WI38 (cell line): ENCODE measurements around the gene SEPTIN5.

Experiments used
- H3K4me3 ChIP-seq: 2 replicates; pipeline ENCODE4 v1.5.1; 2011; ENCODE audit warnings: low read depth, mild to moderate bottlenecking, control low read depth, low read length
- TF ChIP-seq, protein P1 (sequence below): IDR thresholded peaks from 2 replicates; pipeline ENCODE4 v1.5.1; 2012; ENCODE audit warnings: low read depth, mild to moderate bottlenecking, control low read depth, low read length

SEPTIN5 gene

DNA sequence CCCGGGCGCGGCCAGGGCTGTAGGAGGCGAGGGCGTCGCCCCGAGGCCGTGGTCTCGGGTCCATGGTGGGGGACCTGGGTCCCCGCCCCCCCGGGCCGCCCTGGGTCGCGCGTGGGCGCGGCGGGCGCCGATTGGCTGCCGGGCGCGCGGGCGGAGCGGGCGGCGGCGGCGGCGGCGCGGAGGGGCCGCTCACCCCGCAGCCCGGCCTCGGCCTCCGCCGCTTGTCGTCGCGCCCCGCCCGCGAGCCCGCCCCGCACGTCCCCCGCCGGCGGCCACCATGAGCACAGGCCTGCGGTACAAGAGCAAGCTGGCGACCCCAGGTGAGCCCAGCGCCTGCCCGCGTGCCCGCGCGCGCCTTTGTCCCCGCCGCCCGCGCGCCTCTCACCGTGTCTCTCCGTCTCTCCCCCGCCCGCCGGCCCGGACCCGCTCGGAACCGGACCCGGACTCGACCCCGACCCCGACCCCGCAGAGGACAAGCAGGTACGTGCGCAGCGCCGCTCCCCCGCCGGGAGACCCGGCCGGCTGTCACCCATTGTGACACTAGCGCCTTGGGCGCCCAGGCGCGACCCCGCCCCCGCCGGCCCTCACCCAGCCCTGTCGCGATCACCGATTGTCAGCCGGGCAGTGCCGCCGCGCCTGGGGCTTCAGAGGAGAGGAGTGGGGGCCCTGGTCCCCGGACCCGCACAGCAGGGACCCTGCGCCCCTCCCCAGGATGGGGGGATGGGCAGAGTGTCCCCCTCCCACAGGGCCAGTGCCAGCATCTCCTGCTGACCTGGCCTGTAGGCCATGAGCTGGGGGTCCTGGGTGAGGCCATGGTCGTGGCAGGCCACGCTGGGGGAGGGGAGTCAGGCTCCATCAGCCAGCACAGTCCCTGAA is at the start of gene SEPTIN5:
Gene SEPTIN5 (plus strand): TSS at position 192 of the 876 bp plus-strand sequence. CDS start 86 bp downstream, at position 278.
- TF ChIP-seq, protein P1, sequence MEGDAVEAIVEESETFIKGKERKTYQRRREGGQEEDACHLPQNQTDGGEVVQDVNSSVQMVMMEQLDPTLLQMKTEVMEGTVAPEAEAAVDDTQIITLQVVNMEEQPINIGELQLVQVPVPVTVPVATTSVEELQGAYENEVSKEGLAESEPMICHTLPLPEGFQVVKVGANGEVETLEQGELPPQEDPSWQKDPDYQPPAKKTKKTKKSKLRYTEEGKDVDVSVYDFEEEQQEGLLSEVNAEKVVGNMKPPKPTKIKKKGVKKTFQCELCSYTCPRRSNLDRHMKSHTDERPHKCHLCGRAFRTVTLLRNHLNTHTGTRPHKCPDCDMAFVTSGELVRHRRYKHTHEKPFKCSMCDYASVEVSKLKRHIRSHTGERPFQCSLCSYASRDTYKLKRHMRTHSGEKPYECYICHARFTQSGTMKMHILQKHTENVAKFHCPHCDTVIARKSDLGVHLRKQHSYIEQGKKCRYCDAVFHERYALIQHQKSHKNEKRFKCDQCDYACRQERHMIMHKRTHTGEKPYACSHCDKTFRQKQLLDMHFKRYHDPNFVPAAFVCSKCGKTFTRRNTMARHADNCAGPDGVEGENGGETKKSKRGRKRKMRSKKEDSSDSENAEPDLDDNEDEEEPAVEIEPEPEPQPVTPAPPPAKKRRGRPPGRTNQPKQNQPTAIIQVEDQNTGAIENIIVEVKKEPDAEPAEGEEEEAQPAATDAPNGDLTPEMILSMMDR: no peak
- peak within 1 kb of the TSS; percentile 59 for H3K4me3 ChIP-seq

DNA sequence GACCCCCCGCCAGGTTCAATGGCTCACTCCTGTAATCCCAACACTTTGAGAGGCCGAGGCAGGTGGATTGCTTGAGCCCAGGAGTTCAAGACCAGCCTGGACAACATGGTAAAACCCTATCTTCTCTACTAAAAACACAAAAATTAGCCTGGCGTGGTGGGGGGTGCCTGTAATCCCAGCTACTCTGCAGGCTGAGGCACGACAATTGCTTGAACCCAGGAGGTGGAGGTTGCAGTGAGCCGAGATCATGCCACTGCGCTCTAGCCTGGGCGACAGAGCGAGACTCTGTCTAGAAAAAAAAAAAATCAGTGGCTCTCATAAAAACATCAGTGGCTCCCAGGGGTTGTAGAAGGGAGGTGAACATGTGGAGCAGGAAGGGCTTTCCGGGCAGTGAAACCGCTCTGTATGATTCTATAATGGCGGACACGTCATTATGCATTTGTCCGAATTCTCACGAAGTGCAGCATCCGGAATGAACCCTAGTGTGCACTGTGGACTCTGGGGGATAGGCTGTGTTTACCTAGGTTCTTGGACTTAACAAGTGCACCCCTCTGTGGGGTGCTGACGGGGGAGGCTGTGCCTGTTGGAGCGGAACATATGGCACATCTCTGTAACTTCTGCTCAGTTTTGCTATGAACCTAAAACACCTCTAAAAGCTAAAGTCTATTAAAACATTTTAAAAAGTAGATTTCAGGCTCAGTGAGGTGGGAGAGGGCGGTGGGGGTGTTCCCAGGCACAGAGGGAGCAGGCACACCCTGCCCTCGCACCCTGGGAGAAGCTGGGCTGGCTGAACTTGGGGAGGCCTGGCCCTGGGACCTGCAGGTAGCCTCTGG is 49.1 kb upstream of the SEPTIN5 start:
- H3K4me3 ChIP-seq: no peak overlapping the region
- TF ChIP-seq, protein P1: no peak

DNA sequence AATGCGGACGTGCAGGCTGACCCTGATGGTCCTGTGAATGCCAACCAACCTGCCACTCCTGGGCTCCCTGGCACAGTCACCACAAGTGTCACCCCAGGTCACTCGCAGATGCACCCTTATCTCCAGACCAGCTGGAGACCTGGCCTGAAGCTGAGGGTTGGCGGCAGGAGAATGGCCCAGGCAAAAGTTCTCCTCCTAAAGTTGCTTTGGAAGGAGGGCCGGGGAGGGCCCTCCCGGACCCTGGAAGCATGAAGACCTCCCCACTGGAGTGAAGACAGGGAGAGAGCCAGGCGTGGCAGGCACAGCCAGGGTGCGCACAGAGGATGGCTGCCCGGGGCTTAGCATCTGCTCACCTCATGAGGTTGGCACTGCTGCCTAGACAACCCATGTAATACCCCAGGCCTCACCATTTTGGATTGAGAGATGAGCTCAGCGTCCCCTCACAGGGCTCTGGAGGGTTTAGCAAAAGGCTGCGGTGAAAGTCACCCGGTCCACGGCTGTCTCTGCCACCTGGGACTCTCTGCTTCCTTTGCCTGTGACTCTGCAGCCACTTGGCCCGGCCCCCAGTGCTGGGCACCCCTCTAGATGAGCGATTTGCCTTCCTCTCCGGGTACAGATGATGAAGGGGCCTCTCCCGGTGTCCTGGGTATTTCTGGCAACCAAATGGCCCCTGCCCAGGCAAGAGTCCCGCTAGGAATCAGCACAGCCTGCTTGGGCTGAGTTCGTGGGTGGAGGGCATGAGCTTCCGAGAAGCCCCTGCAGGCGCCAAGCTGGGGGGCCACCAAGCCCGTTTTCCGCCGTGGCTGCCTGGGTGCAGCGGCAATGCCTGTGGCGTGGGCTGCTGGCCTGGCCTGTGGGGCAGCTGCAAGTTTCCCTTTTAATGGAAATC is 48.3 kb upstream of the SEPTIN5 start:
- H3K4me3 ChIP-seq: no peak overlapping the region
- TF ChIP-seq, protein P1: no peak

DNA sequence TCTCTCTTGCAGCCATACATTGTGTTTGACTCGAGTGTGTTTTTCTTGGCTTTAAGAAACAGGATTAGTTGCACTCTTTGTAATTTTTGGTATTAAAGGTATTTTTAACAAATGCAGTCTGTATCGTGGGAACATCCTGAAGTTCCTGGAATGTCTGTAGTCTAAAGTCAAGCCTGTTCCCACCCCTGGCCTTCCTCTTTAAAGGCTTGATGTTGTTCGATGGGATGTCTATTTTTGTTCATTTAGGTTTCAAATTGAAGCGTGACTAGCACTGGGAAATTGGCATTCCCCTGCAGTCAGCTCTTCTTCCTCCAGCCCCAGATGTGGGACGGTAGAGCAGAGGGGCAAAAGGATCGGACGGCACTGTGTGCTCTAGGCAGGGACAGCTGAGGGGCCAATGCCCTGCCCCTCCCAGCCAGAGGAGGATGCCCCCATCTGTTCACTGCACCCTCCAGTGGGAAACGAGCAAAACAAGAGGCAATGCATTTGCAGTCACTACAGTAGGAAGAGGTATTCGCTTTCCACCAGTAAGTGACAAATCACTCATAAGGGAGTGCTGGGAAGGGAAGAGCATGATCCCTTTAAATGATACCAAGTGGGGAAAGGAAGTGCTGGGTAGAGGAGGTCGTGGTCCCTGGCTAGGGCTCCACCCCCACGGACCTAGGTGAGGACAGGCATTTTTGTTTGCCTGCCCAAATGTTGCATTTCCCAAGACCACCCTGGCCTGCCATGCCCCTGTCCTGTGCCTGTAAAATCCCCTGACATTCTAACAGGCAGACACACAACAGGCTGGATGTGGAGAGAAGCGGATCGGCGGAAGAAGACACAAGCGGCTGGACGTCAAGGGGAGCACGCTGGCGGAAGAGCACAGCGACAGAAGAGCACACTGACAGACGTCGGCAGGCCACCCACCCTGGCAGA is 47.4 kb upstream of the SEPTIN5 start:
- TF ChIP-seq, protein P1: no peak
- H3K4me3 ChIP-seq: no peak overlapping the region

DNA sequence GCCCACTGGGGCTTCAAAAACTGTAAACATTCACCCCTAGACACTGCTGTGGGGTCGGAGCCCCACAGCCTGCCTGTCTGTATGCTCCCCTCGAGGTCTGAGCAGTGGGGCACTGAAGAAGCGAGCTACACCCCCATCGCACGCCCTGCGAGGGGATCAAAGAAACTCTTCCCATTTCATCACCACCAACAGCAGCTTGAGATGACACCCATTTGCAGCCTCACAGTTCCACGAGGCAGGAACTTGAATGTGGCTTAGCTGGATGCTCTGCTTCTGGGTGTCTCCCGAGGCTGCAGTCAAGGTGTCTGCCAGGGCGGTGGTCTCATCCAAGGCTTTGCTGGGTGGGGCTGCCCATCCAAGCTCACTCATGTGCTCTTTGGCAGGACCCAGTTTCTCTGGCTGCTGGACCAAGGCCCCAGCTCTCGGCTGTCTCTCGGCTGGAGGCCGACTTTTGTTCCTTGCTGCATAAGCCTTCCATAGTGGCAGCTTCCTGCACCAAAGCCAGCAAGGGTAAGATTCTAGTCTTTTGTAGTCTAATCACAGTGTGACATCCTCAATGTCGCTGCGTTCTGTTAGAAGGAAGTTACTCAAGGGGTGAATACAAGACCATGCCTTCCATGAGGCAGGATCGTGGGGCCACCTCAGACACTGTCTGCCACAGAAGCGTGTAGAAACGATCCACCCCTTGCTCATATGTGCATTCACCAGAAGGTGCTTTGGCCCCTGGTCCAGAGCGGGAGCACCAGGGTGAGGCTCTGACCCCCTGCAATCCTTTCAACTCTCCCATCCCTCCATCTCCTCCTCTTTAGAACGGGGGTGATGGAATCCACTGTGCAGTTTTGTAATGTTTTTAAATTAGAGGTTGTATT is 46.2 kb upstream of the SEPTIN5 start:
- TF ChIP-seq, protein P1: no peak
- no peak overlapping the region for H3K4me3 ChIP-seq

DNA sequence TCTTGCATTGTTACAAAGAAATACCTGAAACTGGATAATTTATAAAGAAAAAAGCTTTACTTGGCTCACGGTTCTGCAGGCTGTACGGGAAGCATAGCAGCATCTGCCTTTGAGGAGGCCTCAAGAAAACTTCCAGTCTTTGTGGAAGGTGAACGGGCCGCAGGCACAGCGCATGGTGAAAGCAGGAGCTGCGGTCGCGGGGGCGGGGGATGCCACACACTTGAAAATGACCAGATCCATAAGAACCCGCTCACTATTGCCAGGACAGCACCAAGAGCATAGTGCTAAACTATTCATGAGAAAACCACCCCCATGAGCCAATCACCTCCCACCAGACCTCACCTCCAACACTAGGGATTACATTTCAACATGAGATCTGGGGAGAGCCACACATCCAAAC is 45.6 kb upstream of the SEPTIN5 start:
- TF ChIP-seq, protein P1: no peak

More for the DNA sequence above, 45.6 kb upstream of the SEPTIN5 start:
- H3K4me3 ChIP-seq: no peak overlapping the region
